Ammon's horn (tissue), 1 donor: Measurements from ENCODE around the gene UBE2L5.

ENCODE experiments used
- DNase-seq: peaks from one replicate; pipeline ENCODE4 v3.0.0-alpha.2; 2016; ENCODE audit warnings: low spot score

The UBE2L5 gene

DNA sequence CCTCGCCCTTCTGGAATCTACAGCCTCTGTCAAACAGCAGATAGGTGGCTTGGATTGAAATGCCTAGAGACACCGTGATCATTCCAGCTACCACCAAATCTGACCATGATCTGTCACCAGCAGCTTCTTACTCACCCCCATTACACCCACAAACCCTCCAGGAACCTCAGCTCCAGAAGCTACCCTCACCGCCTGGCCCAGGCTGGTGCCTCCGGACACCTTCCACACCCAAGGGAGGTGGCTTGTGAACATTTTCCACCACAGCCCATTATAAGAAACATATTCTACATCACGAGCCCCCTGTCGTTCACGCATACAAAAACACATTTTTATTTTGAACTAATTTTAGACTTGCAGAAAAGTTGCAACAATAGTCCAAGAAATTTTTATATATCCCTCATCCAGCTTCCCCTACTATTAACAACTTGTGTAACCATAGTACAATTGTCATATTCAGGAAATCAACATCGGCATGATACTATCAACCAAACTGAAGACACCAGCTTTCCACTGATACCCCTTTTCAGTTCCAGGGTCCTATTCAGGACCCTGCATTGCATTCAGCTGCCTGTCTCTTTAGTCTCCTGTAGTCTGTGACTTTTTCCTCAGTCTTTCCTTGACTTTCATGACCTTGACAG lies 15.4 kb upstream of the UBE2L5 start:
- no peak for DNase-seq

DNA sequence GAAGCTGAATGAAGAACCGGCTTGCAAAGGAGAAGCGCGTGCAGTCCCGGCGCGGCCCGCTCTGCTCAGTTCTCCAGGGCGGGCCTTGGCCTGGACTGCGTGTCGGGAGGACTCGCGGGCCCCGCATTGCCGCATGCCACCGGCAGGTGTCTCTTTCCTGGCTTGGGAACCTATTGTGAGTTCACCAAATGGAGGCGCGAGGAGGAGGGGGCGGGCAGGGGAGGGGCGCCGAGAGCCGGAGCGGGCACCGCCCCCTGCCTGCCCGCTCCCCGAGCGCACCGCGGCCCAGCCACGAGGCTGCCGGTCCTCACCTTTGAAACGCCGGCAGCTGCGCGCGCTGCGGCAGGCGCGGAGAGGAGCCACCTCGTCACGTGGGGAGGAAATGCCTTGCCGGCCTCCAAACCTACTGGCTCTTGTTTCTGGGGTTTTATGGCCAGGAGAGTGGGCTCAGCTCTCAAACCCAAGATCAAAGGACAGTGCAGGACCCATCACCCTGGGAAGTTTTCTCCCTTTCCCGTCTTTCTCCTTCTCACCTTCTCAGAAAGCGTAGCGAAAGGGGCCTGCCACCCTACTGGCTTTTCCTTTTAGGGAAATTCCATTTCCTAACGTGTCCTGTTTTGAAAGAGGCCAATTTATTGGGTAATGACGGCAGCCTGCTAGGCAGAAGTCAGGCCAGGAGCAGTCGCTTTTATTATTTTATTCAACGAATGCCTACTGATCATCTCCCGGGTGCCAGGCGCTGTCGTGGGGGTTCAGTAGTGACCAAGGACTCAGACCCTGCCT lies 13.8 kb upstream of the UBE2L5 start:
- DNase-seq = peak; percentile 92

DNA sequence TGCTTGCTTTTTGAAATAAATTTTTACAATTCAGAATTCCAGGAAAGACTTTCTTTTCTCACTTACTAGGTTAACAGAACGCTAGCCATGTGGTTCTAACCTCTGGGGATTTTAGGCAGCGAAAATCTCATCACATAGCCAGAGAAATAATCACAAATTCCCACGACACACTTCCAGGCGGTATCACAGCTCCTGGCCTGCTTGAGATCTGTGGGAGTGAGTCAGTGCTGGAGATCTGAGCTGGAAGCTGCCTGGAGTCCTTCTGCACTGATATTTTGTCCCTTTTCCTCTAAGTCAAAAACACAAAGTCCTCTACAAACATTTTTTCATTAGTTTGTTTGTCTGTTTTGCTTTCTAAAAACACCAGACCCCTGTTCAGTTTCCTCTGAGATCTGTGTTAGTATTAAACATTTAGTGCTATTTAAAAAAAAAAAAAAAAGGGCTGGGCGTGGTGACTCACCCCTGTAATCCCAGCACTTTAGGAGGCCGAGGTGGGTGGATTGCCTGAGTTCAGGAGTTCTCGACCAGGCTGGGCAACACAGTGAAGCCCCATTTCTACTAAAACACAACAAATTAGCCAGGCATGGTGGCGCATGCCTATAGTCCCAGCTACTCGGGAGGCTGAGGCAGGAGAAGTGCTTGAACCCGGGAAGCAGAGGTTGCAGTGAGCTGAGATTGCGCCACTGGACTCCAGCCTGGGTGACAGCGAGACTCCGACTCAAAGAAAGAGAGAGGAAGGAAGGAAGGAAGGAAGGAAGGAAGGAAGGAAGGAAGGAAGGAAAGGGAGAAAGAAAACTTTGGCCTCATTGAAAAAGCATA lies 12.2 kb upstream of the UBE2L5 start:
- no peak for DNase-seq

DNA sequence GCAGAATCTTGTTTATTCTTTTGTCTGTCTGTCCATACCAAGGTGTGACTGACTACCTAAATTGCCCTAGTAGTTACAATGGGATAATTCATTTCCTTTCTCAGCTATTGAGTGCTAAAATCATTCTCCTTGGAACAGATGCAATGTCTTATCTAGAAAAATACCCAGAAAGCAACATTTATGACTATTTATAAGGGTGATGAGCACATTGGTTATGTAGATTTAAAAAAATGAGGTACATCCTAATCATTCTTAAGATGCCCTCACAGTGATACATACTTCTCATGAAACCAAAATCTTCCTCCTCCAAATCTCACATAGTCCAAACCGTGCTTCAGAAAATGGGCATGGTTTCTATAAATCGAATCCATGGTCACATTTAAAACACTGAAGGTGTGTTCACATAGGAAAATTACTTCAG lies 11.6 kb upstream of the UBE2L5 start:
- DNase-seq = no peak

DNA sequence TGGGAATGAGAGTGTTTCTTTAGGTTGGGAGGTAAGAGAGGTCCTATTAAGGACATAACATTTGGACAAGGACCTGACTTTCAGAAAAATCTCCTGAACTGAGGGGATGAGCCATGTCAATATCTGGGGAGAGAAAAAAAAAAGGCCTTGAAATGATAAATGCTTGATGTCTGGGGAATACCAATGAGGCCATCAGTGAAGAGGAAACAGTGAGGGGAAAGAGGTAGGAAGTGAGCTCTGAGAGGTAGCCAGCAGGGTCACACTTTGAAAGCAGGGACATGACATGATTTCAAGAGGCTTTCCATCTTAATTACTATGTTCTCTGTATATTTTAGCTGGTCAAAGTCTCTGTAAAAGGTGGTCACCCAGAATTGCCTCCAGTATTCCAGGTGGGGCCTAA lies 9.9 kb upstream of the UBE2L5 start:
- no peak for DNase-seq

DNA sequence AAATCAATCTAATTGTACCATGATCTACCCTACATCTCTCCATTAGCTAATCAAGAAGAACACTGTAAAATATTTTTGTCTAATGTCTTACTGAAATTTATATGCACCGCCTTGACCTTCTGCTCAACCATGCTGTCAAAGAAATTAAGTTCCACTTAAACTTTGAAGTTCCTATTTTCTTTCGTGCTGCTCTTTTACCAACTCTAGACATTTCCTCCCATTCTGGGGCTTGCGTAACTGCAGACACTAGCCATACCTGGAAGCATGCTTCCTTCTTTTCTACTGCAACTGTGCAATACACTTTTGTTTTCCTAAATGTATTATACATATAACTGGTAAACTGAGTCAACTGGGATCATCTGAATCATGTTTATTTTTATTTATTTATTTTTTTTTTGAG lies 8.5 kb upstream of the UBE2L5 start:
- DNase-seq = no peak

DNA sequence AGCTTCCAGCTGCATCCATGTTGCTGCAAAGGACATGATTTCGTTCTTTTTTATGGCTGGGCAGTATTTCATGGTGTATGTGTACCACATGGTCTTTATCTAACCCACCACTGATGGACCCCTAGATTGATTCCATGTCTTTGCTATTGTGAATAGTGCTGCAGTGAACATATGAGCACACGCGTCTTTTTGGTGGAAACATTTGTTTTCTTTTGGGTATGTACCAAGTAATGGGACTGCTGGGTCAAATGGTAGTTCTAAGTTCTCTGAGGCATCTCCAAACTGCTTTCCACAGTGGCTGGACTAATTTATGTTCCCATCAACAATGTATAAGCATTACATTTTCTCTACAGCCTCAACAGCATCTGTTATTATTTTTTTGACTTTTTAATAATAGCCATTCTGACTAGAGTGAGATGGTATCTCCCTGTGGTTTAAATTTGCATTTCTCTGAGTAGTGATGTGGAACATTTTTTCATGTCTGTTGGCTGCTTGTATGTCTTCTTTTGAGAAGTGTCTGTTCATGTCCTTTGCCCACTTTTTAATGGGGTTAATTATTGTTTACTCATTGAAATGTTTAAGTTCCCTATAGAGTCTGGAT lies 6.8 kb upstream of the UBE2L5 start:
- no peak for DNase-seq

DNA sequence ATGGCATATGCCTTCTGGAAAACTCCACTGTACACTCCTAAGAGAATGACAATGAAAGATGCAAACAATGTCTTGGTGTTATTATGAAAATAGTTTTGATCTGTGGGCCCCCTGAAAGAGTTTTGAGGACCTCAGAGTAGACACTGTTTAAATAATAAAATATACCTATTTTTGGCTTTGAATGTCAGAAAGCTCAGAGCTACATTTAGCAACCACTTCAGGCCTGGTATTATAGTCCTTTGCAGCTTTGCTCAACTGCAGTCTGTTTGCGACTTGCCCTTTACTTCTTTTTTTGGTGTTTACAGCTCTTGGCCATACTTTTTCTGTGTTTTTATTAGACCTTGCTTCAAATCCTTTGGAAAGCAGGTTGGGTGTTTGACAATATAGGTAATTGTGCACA lies 5.8 kb upstream of the UBE2L5 start:
- no peak for DNase-seq

DNA sequence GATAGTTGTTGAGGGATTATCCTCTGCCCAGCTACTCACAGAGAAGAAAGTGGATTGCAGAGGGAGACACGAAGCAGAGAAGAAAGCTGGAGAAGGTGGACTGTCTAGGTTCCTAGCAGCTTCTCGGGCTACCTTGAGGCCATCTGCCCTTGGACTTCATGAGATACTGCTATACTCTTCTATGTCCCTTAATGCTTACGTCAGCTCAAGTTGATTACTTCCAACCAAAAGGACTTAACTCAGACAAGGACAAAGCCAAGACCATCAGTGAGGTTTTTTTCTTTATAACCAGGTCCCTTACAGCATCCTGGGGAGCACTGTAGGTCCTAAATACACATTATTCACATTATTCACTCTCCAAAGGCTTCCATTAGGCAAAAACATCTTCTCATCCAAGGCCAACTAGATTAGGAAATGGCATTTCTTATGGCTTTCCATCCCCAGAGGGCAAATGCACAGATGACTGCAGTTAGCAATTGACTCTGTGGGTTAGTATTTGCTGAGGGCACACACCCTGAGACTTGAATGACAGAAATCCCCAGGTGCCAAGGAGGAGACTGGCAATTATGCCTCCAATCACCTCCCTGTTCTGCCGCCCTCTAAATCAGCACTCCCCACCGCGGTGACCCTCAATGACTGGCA lies 4.1 kb upstream of the UBE2L5 start:
- DNase-seq = no peak

DNA sequence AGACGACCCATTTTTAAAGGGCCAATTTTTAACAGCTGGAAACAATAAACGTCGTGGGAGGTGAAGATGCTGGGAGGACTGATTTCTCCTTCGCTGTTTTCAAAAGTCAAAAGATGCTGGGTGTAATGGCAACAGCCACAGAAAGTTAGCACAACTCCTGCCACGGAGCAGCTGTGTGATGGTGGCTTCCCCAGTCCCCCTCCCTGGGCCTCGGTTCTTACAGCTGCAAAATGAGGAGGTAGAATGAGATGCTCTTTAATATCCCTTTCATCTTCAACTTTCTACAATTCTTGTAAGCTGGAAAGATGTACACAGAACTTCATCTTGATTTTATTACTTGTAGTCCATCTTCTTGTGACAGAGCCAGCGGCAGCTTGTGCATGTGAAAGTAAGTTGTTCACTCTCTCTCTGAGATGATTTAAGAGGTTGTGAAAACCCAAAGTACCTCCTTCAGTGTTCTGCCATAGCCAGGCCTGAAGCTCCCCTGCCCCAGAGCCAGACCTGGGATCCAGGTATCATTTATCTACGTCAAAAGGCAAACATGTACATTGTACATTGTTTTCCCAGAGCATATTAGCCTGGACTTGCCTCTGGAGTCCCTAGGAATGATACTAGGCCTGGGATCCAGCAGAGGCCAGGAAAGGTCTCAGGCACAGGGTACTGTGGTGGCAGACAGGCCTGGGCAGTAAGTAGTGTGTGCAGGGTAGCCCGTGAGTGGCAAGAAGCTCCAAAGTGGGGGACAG lies 3.4 kb upstream of the UBE2L5 start:
- DNase-seq = no peak

DNA sequence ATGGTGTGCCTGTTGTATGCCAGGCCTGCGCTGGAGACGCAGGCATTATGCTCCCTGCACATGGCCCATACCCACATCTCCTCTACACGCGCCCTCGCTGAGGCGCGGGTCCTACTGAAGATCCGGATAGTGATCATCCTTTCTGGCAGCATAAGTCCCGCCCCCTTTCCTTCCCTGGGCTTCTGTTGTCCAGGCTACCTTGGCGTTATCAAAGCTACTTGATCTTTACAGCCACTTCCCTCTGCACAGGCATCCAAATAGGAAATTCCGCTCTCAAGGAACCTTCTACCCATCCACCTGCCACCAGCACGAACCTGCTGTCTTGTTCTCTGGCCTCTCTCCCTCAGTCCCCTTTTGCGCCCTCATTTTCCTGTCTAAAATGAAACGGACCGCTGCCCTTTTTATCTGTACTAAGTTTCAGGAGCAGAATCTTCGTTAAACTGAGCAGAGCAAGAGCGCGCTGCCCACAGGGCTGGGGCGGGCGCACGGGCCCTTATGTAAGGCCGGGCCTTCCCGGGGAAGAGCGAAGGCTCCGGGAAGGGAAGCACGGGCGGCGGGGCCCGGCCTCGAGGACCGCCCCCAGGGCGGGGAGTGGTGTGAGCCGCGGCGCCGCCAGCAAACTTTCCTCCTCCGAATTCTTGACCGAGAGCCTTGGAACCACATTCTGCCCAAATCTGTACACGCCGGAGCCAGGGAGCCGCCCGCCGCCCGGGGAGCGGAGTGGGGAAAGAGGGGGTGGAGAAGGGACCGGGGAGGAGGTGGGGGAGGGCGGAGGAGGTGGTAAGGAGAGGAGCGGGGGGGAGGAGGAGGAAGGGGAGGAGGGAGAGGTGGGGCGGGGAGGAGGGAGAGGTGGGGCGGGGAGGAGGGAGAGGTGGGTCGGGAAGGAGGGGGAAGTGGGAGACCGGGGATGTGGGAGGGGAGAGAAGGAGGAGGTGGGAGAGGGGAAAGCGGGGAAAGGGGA lies 920 bp upstream of the UBE2L5 start:
- DNase-seq = peak; percentile 72

DNA sequence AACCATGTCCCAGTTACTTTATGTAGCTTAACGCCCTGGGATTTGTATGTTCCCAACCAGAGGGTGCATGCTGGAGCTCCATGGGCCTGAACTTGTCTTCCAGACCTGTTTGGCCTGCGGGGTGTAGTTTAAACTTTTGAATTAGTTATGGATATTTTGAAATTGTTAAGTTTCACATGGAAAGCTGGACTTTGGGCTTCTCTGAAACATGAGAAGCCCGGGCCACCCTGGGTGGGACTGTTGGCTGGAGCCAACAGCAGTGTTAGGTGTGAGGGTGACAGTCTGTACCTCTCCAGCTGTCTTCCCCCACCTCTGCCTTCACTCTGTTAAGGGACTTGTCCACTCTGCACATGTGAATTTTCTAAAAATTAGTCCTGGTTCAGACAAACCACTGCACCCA lies 1.6 kb downstream of the UBE2L5 start:
- no peak for DNase-seq

DNA sequence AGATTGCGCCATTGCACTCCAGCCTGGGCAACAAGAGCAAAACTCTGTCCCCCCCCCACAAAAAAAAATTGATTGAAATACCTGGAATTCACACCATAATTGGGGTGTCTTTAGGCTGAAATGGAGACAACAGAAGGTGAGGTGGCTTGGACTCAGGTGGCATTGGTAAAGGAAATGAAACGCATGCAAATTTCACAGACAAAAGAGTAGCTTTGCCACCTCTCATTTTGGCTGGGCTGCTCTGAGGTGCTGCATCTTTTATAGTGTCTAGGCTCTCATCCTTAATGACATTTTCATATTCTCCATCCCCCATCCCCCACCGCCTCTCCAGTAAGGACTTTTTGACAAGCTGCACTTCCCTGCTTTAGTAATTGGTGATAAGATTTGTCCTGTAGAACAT lies 6.9 kb downstream of the UBE2L5 start:
- no peak for DNase-seq

DNA sequence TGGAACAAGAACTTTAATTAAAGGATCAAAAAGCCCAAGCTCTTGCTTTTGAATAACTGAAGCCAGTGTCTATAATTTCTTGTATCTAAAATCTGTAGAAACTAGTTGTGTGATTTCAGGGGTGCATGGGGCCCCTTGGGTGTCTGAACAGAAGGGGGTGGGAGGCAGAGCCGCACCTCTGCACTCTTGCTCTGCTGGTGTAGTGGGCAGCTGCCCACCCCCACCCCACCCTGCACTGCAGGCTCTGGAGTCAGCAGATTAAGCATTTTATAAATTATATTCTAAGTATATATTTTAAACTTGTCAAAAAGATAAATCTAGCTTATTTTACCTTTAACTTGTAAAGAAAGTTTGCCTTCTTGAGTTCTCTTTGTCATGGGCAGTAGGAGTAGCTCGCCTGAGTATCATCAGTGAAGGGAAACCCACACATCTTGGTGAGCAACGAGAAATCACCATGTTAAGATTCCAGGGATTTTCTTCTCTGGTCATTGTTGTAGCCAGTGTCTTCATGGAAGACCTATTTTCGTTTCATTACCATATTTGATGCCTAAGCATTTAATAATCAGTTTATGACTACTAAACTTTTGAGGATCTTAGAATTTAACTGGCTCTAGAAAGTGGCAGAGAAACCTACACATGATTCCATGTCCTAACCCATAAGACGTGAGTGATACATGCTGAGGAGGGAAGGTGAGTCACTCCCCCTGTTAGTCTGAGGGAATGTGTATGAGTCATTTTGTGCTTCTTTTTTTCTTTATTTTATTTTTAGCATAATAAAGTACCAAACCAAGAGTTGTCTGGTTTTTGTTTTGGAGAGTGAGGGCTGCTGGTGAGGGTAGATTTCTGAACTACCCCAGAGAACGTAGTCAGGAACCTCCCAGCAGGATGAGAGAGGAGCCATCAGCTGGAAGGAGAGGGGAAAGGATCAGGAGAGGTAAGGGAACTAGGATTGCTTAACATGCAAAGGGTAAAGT lies 7.7 kb downstream of the UBE2L5 start:
- DNase-seq = no peak

DNA sequence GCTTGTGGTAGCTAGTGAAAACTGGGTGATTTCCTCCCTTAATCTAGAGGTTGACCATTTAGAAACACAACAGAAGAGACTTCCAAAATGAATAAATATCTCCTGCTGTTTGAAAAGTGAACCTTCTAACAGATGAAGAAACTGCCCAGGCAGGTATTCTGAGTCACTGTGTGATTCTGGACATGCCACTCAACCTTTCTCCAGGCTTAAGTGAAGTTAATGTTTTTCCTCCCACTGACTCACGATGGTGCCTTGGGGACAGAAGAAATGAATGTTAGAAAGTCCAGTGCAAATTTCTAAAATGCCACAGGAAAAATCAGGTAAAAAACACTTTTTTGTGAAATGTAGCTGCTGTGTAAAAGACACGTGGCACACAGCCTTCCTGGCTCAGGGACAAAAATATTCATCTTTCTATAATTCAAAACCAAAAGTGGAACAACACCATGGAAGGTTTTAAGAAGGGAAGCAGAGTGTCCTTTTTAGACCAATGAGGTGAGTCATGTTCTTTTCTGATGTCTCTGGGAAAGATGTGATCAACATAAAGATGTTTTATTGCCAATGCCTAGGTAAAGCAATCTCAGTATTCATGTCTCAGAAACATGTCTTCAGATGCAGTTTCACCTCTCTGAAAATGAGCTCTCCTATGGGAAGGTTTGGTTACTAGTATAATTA lies 9.1 kb downstream of the UBE2L5 start:
- DNase-seq = no peak

DNA sequence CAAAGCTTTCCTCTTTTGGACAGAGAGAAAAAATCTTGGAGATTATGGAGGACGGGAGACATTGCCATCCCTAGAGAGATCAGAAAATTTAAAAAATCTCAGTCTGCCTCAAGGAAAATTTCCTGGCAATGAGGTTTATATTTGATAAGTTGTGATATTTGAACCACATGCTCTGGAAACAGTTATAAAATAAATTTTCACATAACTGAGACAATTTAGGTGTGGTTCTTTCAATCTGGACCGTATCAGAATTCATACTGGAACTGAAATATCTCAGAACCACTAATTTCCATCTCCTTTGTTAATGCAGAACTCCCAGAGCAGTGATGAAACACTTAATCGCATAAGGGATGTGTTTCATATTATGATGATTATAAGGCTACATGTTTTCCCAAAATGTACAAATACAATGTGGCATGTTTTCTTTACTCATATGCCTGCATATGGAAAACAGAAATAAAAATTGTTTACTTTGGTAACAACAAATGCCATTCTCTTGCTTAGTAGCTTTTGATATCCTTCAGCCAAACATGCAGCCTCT lies 13.7 kb downstream of the UBE2L5 start:
- no peak for DNase-seq

DNA sequence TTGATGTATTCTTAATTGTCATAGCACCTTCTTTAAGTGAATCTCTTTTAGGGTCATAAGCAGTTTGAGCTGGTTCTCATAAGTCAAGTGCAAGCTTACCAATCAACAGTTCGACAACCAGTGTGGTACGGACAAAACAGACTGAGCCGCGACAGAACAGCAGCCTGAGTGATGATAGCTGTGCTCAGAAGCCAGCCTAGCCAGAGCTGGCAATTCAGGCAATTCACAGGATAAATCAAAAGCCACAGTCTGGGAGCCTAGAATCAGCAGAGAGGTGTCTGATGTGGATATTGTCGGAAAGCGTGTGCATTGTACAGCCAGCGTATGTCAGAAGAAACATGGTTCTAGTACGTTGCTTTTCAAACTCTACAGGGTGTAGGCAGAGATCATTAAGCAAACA lies 14.9 kb downstream of the UBE2L5 start:
- DNase-seq = no peak

DNA sequence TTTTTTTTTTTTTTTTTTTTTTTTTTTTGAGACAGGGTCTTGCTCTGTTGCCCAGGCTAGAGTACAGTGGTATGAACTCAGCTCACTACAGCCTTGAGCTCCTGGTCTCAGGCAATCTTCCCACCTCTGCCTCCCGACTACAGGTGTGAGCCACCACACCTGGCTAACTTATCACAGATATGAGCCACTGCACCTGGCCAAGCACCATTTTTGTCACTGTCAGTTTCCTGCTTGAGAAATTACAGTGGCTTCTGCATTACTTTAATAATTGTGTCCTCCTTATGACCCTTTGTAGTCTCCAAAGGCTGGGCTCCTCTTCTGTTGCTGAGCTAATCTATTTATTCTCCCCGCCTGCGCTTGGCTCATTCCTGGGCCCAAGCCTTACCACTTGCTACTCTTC lies 16.0 kb downstream of the UBE2L5 start:
- no peak for DNase-seq
